Fibroblast of the aortic adventitia (primary cell): ENCODE results near the gene SH3TC1. TPM values are rescaled to one million over a fixed set of nuclear protein-coding genes. Genes with fewer than 3 reads are reported as not detected.

Experiments used
- DNase-seq: peaks from one replicate; pipeline ENCODE4 v3.0.0-alpha.2; 2010; ENCODE audit warnings: low read depth
- H3K4me3 ChIP-seq: 2 replicates; pipeline ENCODE4 v1.5.1; 2011; ENCODE audit warnings: low read depth, mild to moderate bottlenecking, control low read depth, low read length, moderate library complexity
- CTCF ChIP-seq: IDR thresholded peaks from 2 replicates; pipeline ENCODE4 v1.5.1; 2011; ENCODE audit warnings: mild to moderate bottlenecking, low read length, control low read depth, inconsistent platforms; ENCODE audit not compliant: insufficient read depth
- total RNA-seq: library from RNA; depleted of rRNA; stranded (reverse); fragments of >200 nt; gene quantifications from 2 replicates; pipeline ENCODE4 v1.2.3, GENCODE V29; 2012; ENCODE audit warnings: low replicate concordance

The SH3TC1 gene
- total RNA-seq, 1 donor = 1.5 TPM

- TF ChIP-seq CTCF = no peak
- DNase-seq = no peak
- no peak overlapping the region for H3K4me3 ChIP-seq
Measured at GRCh38 chr4:8217871-8218270, 18.8 kb downstream of the SH3TC1 start.

GRCh38 chr4:8218371-8219031 lies 19.4 kb downstream of the SH3TC1 start:
- no peak overlapping the region for H3K4me3 ChIP-seq
- no peak for DNase-seq
- no peak for TF ChIP-seq CTCF

GRCh38 chr4:8219236-8219635 lies 20.1 kb downstream of the SH3TC1 start:
- no peak for TF ChIP-seq CTCF
- no peak overlapping the region for H3K4me3 ChIP-seq
- DNase-seq = no peak

GRCh38 chr4:8220661-8221450 lies 21.8 kb downstream of the SH3TC1 start:
- H3K4me3 ChIP-seq = no peak overlapping the region
- no peak for DNase-seq
- no peak for TF ChIP-seq CTCF

GRCh38 chr4:8221476-8221875 lies 22.4 kb downstream of the SH3TC1 start:
- no peak overlapping the region for H3K4me3 ChIP-seq
- no peak for TF ChIP-seq CTCF
- DNase-seq = peak; percentile 70

- TF ChIP-seq CTCF = no peak
- DNase-seq = no peak
- H3K4me3 ChIP-seq = no peak overlapping the region
Measured at GRCh38 chr4:8221985-8222384, 22.9 kb downstream of the SH3TC1 start.
